ENCODE results near the gene PRLR. TPM values are rescaled to one million over a fixed set of nuclear protein-coding genes. Genes with fewer than 3 reads are reported as not detected.

PRLR gene
- total and polyA plus RNA-seq, 2 of the 8 experiments (the other 6 are each of a cell fraction or from before 2014, with no cell fraction given): 0.53 to 2.5 TPM

- Histone ChIP-seq H3K14ac (ENCODE audit: insufficient read length) (no peak overlapping the region), H3K4me3 (ENCODE audit: extremely low read depth in 1 of 4, insufficient read depth in 2 of 4, low read depth in 3 of 4, low read length in 4 of 4) (no peak overlapping the region), H2BK5ac (ENCODE audit: low read depth, low read length) (no peak overlapping the region), H2AFZ (ENCODE audit: low read length) (no peak overlapping the region), H3K27me3 (replicated peaks in 1 of 4; ENCODE audit: control insufficient read depth in 3 of 4, extremely low read depth in 1 of 4, insufficient read depth in 3 of 4, low read length in 3 of 4) (no peaks in the 10 kb centered on the region), H3K4ac (replicated peaks; ENCODE audit: insufficient read length, low read depth, low read length) (no peak overlapping the region), H3K9ac (replicated peaks in 1 of 4; ENCODE audit: extremely low read depth in 1 of 4, low read depth in 3 of 4, low read length in 3 of 4) (no peak overlapping the region), H2BK12ac (ENCODE audit: low read depth, low read length) (no peak overlapping the region), H4K5ac (ENCODE audit: insufficient read length, low read depth, low read length) (no peak overlapping the region), H3K4me1 (replicated peaks in 1 of 4; ENCODE audit: control insufficient read depth in 3 of 4, insufficient read depth in 4 of 4, low read length in 3 of 4) (no peaks in the 10 kb centered on the region), H2BK120ac (replicated peaks; ENCODE audit: low read depth, low read length) (no peak overlapping the region), H3K27ac (ENCODE audit: low read depth, low read length) (no peak overlapping the region), H4K20me1 (replicated peaks in 1 of 2; ENCODE audit: control insufficient read depth in 1 of 2, insufficient read depth in 2 of 2, low read length in 2 of 2) (no peaks in the 10 kb centered on the region), H3K4me2 (ENCODE audit: insufficient read depth in 1 of 2, low read depth in 2 of 2, low read length in 2 of 2) (no peak overlapping the region), H3K56ac (replicated peaks; ENCODE audit: insufficient read length, low read depth, low read length) (no peak overlapping the region), H2BK15ac (ENCODE audit: low read length) (no peak overlapping the region), H4K8ac (ENCODE audit: extremely low read depth, insufficient read depth, low read length) (no peak overlapping the region), H3K36me3 (ENCODE audit: control insufficient read depth in 2 of 4, insufficient read depth in 4 of 4, low read length in 3 of 4) (no peaks in the 10 kb centered on the region), H3K23me2 (ENCODE audit: low read depth, low read length) (no peaks in the 10 kb centered on the region), H4K91ac (replicated peaks; ENCODE audit: insufficient read length, low read length) (no peak overlapping the region), H3K18ac (ENCODE audit: extremely low read depth, low read length) (no peak overlapping the region), H3K79me1 (ENCODE audit: low read depth, low read length) (no peaks in the 10 kb centered on the region), H3K9me3 (ENCODE audit: insufficient read depth in 2 of 2, low read depth in 1 of 2, low read length in 1 of 2) (no peaks in the 10 kb centered on the region), H2BK20ac (ENCODE audit: low read length) (no peak overlapping the region), H3K79me2 (ENCODE audit: control insufficient read depth in 1 of 2, insufficient read depth in 2 of 2, low read length in 2 of 2) (no peaks in the 10 kb centered on the region), H2AK5ac (ENCODE audit: low read depth, low read length) (no peak overlapping the region), H3K23ac (ENCODE audit: insufficient read length) (no peak overlapping the region)
- ChIA-PET CTCF (ENCODE audit: partially characterized antibody) (interaction anchor here (0.6 to 1.0 kb wide), 3 partner anchors 11 to 23 kb away, joined by 3 read pairs; no protein-coding TSS in a partner anchor), POLR2A (ENCODE audit: partially characterized antibody) (no interaction called here)
- DNase-seq (ENCODE audit: low read depth in 1 of 2, low spot score in 2 of 2): no peak
- WGBS, 2 experiments (ENCODE audit: extremely low coverage in 1 of 2, insufficient coverage in 1 of 2, insufficient read length in 1 of 2, insufficient replicate concordance in 2 of 2, low coverage in 1 of 2, low lambda C conversion rate in 2 of 2, missing lambda C conversion rate in 1 of 2): 74% methylated on average over 7 of the region's 7 CpGs; no CpG with 5 or more reads in 1 of the 2 experiments
- FAIRE-seq: no peak
- no peak for TF ChIP-seq ATF2 (IDR thresholded peaks at IDR 0.05; ENCODE audit: low read length)
- no peak for TF ChIP-seq CHD2 (IDR thresholded peaks at IDR 0.05; ENCODE audit: low read length)
- TF ChIP-seq TBP (IDR thresholded peaks at IDR 0.05; ENCODE audit: low read depth, low read length): no peak
- no peak for TF ChIP-seq KDM1A (IDR thresholded peaks at IDR 0.05; ENCODE audit: borderline replicate concordance, low read length)
- no peak for TF ChIP-seq HDAC6 (IDR thresholded peaks at IDR 0.05; ENCODE audit: low read depth, low read length)
- no peak for TF ChIP-seq SP2 (IDR thresholded peaks at IDR 0.05; ENCODE audit: low read length)
- TF ChIP-seq RAD21 (IDR thresholded peaks at IDR 0.05 in 1 of 2, conservative IDR thresholded peaks at IDR 0.05 in 1 of 2; ENCODE audit: low read depth in 2 of 2, low read length in 2 of 2): no peak
- no peak for TF ChIP-seq RFX5 (IDR thresholded peaks at IDR 0.05; ENCODE audit: borderline replicate concordance, low read depth, low read length)
- no peak for TF ChIP-seq TAF1 (IDR thresholded peaks at IDR 0.05; ENCODE audit: low read depth, low read length)
- TF ChIP-seq SAP30 (IDR thresholded peaks at IDR 0.05; ENCODE audit: insufficient read depth, insufficient replicate concordance, low read length): no peak
- TF ChIP-seq HDAC2 (IDR thresholded peaks at IDR 0.05; ENCODE audit: borderline replicate concordance in 1 of 2, low read depth in 2 of 2, low read length in 2 of 2): no peak
These were observed 206.7 kb downstream of the PRLR start for GRCh38 chr5:35023391-35024178.
